CD4-positive, alpha-beta T cell treated with Interleukin-6 at 100 ng/mL for 8 hours (primary cell): ENCODE measurements around the gene SPAM1.
"Not testable (repeated sequence)": the region's sequence is repeated elsewhere in the genome, so short reads cannot be mapped to it uniquely, and the experiment has no call there.

Experiments
- DNase-seq: peaks from one replicate; pipeline ENCODE4 v3.0.0-alpha.2; 2020; ENCODE audit warnings: mixed read lengths, low spot score

Gene SPAM1

GRCh38 chr7:123958186-123958703 is 33.2 kb downstream of the SPAM1 start:
- DNase-seq: no peak

- no peak for DNase-seq
These were observed 36.7 kb downstream of the SPAM1 start for GRCh38 chr7:123961771-123962170.

DNA sequence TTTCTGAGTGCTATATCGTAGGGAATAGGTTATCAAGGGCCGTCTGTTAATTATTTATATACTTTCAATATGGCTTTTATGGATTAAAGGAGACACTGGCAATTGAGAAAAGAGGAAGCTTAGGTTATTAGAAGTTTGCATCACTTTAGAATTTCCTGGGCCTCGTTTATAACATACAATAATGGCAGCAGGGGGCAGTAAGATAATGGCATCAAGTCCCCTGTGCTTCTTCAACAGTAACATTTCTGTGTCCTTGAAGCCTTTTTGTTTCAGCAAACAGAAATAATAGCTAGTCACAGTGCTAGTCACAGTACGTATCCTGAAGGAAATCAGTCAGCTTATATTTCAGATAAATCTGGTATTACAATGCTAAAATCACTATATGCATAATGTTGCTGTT is 41.9 kb downstream of the SPAM1 start:
- no peak for DNase-seq

DNA sequence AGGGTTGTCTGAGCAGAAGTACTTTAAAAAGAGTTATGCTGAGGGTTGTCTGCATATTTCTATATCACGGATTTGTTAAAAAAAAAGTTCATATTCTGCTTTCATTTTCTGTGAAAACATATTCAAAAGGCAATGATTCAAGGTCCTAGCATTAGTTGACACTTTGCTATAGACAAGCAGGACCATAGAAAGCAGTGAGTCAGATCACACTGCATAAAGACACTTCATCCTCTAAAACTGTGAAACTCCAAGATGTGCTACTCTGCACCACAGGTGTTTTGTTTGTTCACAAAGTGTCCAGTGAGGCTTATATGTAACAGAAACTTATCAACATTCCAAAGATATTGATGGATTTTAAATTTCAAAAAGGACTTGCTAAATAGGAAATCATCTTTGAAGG is 47.0 kb downstream of the SPAM1 start:
- no peak for DNase-seq

DNA sequence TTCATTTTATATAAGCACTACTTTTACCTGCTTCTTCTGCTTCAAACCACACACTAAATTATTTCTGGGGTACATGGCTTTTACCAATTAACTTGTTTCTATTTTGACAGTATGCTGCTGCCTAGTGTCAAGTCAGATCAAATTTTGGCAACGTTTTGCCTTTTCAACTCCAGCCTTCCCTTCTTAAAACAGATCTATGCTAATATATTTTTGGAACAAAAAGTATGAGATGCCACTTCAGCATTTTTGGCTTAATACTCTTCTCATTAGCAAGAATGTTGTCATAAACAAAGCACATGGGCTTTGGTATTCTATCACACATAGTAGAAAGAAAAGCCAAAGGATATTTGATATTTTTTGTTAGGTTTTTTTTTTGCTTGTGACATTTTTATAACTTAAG is 47.8 kb downstream of the SPAM1 start:
- DNase-seq: no peak

GRCh38 chr7:123974326-123974908 is 49.4 kb downstream of the SPAM1 start:
- DNase-seq: no peak

GRCh38 chr7:123975084-123975483 is 50.0 kb downstream of the SPAM1 start:
- no peak for DNase-seq

- no peak for DNase-seq
These were observed 52.0 kb downstream of the SPAM1 start for GRCh38 chr7:123977081-123977480.

GRCh38 chr7:123979876-123980275 is 54.8 kb downstream of the SPAM1 start:
- no peak for DNase-seq

DNA sequence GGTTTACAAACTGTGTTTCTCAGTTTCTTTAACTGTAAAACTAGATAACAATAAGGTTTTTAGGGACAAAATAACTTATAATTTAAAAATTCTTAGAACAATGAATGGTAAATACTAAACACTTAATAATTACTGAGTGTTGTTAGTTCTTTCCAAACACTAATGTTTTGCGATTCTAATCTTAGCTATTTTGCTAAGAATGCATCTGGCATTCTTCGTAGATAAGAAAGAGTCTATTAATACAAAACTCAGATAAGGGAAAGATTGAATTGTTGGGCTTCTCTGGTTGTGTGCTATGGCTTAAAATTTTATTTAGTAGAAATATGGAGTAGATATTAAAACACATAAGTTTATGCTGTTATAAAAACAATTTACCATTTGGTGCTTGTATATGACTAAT is 62.4 kb downstream of the SPAM1 start:
- DNase-seq: no peak

GRCh38 chr7:123992913-123993518 is 68.0 kb downstream of the SPAM1 start:
- DNase-seq: no peak

- no peak for DNase-seq
These were observed 69.0 kb downstream of the SPAM1 start for GRCh38 chr7:123993996-123994395.

GRCh38 chr7:123994449-123994848 is 69.4 kb downstream of the SPAM1 start:
- DNase-seq: no peak

- no peak for DNase-seq
These were observed 70.7 kb downstream of the SPAM1 start for GRCh38 chr7:123995617-123996326.

DNA sequence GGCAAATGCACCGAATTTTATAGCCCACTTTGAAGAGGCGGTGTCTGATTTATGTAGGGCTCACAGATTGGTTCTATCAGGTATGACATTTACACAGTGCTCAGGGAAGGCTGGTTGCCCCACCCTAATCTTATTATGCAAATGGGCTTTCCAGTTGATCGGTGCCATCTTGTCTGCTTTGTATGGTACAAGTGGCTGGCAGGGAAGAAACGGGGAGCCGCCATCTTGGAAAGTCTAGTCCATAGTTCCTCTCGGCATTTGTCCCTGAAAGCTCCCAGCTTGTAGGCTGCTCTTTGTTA is 71.2 kb downstream of the SPAM1 start:
- DNase-seq: no peak

DNA sequence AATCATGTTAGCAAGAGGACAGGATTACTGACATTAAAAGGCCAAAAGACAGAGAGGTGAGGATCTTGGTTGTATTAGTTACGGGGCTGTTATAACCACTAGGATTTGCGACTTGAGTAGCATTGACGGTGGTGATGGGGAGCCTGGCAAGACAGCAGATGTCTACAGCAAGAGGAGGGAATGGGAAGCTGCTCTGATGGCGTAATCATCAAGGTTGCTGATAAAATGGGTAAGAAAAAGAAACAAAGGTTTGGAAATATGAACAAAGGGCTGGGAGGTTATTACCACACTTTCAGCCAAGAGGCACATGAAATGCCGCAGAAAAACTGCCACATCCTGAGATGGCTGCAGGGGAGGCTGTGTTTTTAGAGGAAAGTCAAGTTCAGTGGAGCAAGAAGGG is 73.9 kb downstream of the SPAM1 start:
- DNase-seq: no peak

GRCh38 chr7:123999703-124000102 is 74.7 kb downstream of the SPAM1 start:
- no peak for DNase-seq

DNA sequence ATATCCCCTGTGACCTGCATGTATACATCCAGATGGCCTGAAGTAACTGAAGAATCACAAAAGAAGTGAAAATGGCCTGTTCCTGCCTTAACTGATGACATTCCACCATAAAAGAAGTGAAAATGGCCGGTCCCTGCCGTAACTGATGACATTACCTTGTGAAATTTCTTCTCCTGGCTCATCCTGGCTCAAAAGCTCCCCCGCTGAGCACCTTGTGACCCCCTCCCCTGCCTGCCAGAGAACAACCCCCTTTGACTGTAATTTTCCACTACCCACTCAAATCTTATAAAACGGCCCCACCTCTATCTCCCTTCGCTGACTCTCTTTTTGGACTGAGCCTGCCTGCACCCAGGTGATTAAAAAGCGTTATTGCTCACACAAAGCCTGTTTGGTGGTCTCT is 83.3 kb downstream of the SPAM1 start:
- DNase-seq: not testable (repeated sequence)

GRCh38 chr7:124009321-124009720 is 84.3 kb downstream of the SPAM1 start:
- DNase-seq: no peak
